Upper lobe of left lung (tissue), 4 donors: Measurements from ENCODE around the gene TCERG1L.

Experiments used
- POLR2A ChIP-seq, 4 donors: fragments of 450-650 bp; IDR thresholded peaks; one replicate each; pipeline ENCODE4 v1.5.1; 2016 to 2017; ENCODE audit warnings: antibody characterized with exemption in 4 of 4, mild to moderate bottlenecking in 2 of 4
- TF ChIP-seq, protein P1 (sequence below), 6 experiments: fragments of 450-650 bp in 4 of 6; fragments of 200-600 bp in 2 of 6; sonication (generic) in 2 of 6; IDR thresholded peaks; one replicate each; pipeline ENCODE4 v1.5.1; 2016 to 2019; ENCODE audit warnings: antibody characterized with exemption in 6 of 6

DNA sequence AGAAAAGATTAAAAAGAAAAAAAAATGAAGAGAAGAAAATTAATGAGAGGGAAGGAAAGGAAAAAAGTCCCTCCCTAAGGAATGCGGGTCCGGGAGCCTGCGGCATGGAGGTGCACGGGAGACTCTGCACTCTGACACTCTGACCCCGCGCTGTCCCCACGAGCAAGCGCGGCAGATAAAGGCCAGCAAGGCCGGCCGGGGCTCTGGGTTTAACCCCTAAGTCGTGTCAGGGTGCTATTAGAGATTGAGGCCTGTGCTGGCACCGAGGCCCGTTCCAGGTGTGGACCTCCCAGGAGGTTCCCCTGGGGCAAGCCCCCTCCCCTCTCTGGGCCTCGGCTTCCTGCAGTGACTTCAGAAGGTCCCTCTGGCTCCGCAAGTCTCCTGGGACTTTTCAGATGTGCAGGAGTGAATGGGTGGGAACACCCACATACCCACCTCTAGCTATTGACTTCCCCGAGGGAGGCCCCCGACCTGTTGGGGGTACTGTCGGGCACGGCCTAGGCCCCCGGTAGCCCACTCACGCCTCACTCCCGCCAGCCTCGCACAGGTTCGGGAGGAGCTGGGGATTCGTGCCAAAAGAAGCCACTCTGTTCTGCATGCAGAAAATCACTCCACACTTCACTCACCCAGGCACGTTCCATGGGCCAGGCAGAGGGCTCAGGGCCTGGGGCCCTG lies 164.1 kb downstream of the TCERG1L start:
- TF ChIP-seq POLR2A (IDR thresholded peaks at IDR 0.05), result no peak
- TF ChIP-seq, protein P1, sequence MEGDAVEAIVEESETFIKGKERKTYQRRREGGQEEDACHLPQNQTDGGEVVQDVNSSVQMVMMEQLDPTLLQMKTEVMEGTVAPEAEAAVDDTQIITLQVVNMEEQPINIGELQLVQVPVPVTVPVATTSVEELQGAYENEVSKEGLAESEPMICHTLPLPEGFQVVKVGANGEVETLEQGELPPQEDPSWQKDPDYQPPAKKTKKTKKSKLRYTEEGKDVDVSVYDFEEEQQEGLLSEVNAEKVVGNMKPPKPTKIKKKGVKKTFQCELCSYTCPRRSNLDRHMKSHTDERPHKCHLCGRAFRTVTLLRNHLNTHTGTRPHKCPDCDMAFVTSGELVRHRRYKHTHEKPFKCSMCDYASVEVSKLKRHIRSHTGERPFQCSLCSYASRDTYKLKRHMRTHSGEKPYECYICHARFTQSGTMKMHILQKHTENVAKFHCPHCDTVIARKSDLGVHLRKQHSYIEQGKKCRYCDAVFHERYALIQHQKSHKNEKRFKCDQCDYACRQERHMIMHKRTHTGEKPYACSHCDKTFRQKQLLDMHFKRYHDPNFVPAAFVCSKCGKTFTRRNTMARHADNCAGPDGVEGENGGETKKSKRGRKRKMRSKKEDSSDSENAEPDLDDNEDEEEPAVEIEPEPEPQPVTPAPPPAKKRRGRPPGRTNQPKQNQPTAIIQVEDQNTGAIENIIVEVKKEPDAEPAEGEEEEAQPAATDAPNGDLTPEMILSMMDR (IDR thresholded peaks at IDR 0.05), result no peak
